ENCODE data around the gene MIPOL1. TPM values are rescaled to one million over a fixed set of nuclear protein-coding genes. Genes with fewer than 3 reads are reported as not detected.
"Not testable (repeated sequence)": the region's sequence is repeated elsewhere in the genome, so short reads cannot be mapped to it uniquely, and the experiment has no call there.

MIPOL1 gene
- total RNA-seq, 6 experiments from 2014 or later = 3.0 to 5.7 (median 4.0) TPM

GRCh38 chr14:37185670-37186069 is 12.1 kb upstream of the MIPOL1 start:
- H3K4me1 ChIP-seq = peaks cover 0 to 7% (median 0%) of the 10 kb centered on the region in 4 donors
- no peaks in the 10 kb centered on the region for H3K9me3 ChIP-seq
- H3K27ac ChIP-seq = no peak overlapping the region
- H3K27me3 ChIP-seq = no peaks in the 10 kb centered on the region
- H3K36me3 ChIP-seq = no peaks in the 10 kb centered on the region
- ATAC-seq (no peak), DNase-seq (no peak)
- intact Hi-C loops (cut with DNase I) = no loop called here
- no peak overlapping the region for H3K4me3 ChIP-seq
- TF ChIP-seq CTCF (IDR thresholded peaks at IDR 0.05) = no peak
- no peak for TF ChIP-seq POLR2A (IDR thresholded peaks at IDR 0.05)

DNA sequence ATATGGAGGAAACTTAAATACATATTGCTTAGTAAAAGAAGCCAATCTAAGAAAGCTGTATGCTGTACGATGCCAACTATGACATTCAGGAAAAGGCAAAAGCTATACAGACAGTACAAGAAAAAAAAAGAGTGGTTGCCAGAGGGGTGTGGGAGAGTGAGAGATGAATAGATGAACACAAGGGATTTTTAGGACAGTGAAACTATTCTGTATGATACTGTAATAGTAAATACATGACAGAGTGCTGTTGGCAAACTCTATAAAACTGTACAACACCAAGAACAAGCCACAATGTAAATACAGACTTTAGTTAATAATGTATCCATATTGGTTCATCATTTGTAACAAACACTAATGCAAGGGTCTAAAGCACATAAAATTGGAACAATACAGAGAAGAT is 10.9 kb upstream of the MIPOL1 start:
- 75% methylated on average over 1 of the region's 1 CpG for WGBS (ENCODE audit: insufficient coverage, low coverage, low lambda C conversion rate, missing lambda C conversion rate)
- H3K36me3 ChIP-seq = no peaks in the 10 kb centered on the region
- no peaks in the 10 kb centered on the region for H3K27me3 ChIP-seq
- TF ChIP-seq CTCF (IDR thresholded peaks at IDR 0.05) (no peak), POLR2A (IDR thresholded peaks at IDR 0.05) (no peak)
- DNase-seq (no peak), ATAC-seq (no peak)
- intact Hi-C loops (cut with DNase I) = no loop called here
- H3K27ac ChIP-seq = no peak overlapping the region
- H3K4me1 ChIP-seq = no peaks in the 10 kb centered on the region
- H3K4me3 ChIP-seq = no peak overlapping the region
- no peaks in the 10 kb centered on the region for H3K9me3 ChIP-seq

DNA sequence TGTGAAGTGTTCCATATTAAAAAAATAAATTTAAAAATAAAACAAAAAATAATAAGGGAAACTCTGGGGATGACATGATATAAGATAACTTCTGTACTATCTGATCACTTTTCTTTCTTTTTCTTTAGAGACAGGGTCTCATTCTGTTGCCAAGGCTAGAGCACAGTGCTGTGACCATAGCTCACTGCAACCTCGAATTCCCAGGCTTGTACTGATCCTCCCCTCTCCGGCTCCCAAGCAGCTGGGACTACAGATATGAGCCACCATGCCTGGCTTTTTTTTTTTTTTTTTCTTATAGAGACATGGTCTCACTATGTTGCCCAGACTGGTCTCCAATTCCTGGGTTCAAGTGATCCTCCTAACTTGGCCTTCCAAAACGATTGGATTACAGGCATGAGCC is 10.4 kb upstream of the MIPOL1 start:
- Histone ChIP-seq H3K27me3 (no peaks in the 10 kb centered on the region), H3K4me1 (no peaks in the 10 kb centered on the region), H3K27ac (no peak overlapping the region), H3K4me3 (no peak overlapping the region), H3K9me3 (no peaks in the 10 kb centered on the region), H3K36me3 (no peaks in the 10 kb centered on the region)
- ATAC-seq (no peak), DNase-seq (no peak)
- WGBS (ENCODE audit: insufficient coverage, low coverage, low lambda C conversion rate, missing lambda C conversion rate) = 63% methylated on average over 3 of the region's 3 CpGs
- intact Hi-C loops (cut with DNase I) = no loop called here
- no peak for TF ChIP-seq CTCF (IDR thresholded peaks at IDR 0.05)
- TF ChIP-seq POLR2A (IDR thresholded peaks at IDR 0.05) = no peak

DNA sequence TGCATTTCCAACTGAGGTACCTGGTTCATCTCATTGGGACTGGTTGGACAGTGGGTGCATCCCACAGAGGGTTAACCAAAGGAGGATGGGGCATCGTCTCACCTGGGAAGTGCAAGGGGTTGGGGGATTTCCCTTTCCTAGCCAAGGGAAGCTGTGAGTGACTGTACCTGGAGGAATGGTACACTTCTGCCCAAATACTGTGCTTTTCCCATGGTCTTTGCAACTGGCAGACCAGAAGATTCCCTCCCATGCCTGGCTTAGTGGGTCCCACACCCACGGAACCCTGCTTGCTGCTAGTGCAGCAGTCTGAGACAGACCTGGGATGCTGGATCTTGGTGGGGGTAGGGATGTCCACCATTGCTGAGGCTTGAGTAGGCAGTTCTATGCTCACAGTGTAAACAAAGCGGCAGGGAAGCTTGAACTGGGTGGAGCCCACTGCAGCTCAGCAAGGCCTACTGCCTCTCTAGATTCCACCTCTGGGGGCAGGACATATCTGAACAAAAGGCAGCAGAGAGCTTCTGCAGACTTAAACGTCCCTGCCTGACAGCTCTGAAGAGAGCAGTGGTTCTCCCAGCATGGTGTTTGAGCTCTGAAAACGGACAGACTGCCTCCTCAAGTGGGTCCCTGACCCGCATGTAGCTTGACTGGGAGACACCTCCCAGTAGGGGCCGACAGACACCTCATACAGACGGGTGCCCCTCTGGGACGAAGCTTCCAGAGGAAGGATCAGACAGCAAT is 9.7 kb upstream of the MIPOL1 start:
- ATAC-seq; DNase-seq; H3K4me3 ChIP-seq; H3K36me3 ChIP-seq; H3K27me3 ChIP-seq; H3K27ac ChIP-seq; H3K4me1 ChIP-seq; H3K9me3 ChIP-seq; intact Hi-C loops (cut with DNase I): not testable (repeated sequence)
- no CpG with 5 or more reads among the region's 9 CpGs for WGBS (ENCODE audit: insufficient coverage, low coverage, low lambda C conversion rate, missing lambda C conversion rate)

- H3K27ac ChIP-seq; H3K9me3 ChIP-seq; H3K4me3 ChIP-seq; H3K27me3 ChIP-seq; DNase-seq; intact Hi-C loops (cut with DNase I); H3K36me3 ChIP-seq; H3K4me1 ChIP-seq; ATAC-seq: not testable (repeated sequence)
- 81% methylated on average over 2 of the region's 2 CpGs for WGBS (ENCODE audit: insufficient coverage, low coverage, low lambda C conversion rate, missing lambda C conversion rate)
Measured at GRCh38 chr14:37189733-37190132, 8.0 kb upstream of the MIPOL1 start.

DNA sequence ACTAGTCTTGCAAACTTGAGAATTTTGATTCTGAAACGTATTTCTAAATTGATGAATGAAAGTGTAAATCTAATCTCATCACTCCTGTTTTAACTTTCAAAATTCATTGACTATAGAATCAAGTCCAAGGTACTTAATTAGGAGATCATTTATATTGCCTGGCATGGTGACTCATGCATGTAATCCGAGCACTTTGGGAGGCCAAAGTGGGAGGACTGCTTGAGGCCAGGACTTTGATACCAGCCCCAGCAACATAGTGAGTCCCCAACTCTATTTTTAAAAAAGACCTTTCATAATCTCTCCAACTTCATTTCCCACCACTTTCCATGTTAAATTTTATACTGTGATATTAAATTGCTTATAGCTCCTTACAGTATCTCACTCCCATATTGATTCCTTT is 3.0 kb upstream of the MIPOL1 start:
- no peak for ATAC-seq
- TF ChIP-seq CTCF (IDR thresholded peaks at IDR 0.05) (no peak), POLR2A (IDR thresholded peaks at IDR 0.05) (no peak)
- H3K4me3 ChIP-seq = no peak overlapping the region
- intact Hi-C loops (cut with DNase I) = no loop called here
- H3K36me3 ChIP-seq = no peaks in the 10 kb centered on the region
- no peaks in the 10 kb centered on the region for H3K27me3 ChIP-seq
- DNase-seq = no peak
- H3K27ac ChIP-seq = no peak overlapping the region
- no peaks in the 10 kb centered on the region for H3K9me3 ChIP-seq
- WGBS (ENCODE audit: insufficient coverage, low coverage, low lambda C conversion rate, missing lambda C conversion rate) = 79% methylated on average over 2 of the region's 2 CpGs
- H3K4me1 ChIP-seq = peaks cover 0 to 4% (median 2%) of the 10 kb centered on the region in 4 donors
